WTC11 (cell line): ENCODE results near the gene ELOVL6. TPM values are rescaled to one million over a fixed set of nuclear protein-coding genes. Genes with fewer than 3 reads are reported as not detected.

Source experiments
- ATAC-seq: fragments of 200-7000 bp; cut with Tn5 transposase; 2 replicates; pipeline ENCODE4 v1.10.0; 2021; ENCODE audit warnings: mild to moderate bottlenecking, moderate library complexity
- CTCF ChIA-PET: fragments of 300-600 bp; sonication (Branson Sonifier 250); formaldehyde crosslinking; loops from one replicate; lab custom pipeline; 2021; ENCODE audit warnings: antibody characterized with exemption; lab: Charles Lee
- POLR2A ChIA-PET: fragments of 350-600 bp; sonication (Branson Sonifier 250); formaldehyde crosslinking; loops from one replicate; lab custom pipeline; 2021; ENCODE audit warnings: antibody characterized with exemption; lab: Charles Lee
- DNase-seq: peaks from one replicate; pipeline ENCODE4 v3.0.0; 2021; ENCODE audit warnings: low spot score
- H3K27ac Mint-ChIP-seq: 2 replicates; pipeline ENCODE4 v1.8.0; 2021; ENCODE audit warnings: mixed read lengths
- H3K27me3 Mint-ChIP-seq: 2 replicates; pipeline ENCODE4 v1.8.0; 2021; ENCODE audit warnings: low read depth, mild to moderate bottlenecking, moderate library complexity, mixed read lengths
- H3K36me3 Mint-ChIP-seq: 2 replicates; pipeline ENCODE4 v1.8.0; 2021; ENCODE audit warnings: mixed read lengths
- H3K4me1 Mint-ChIP-seq: 2 replicates; pipeline ENCODE4 v1.8.0; 2022; ENCODE audit warnings: mixed read lengths
- H3K4me3 Mint-ChIP-seq: 2 replicates; pipeline ENCODE4 v1.8.0; 2021; ENCODE audit warnings: mild to moderate bottlenecking, moderate library complexity, mixed read lengths
- H3K9me3 Mint-ChIP-seq: 2 replicates; pipeline ENCODE4 v1.8.0; 2021; ENCODE audit warnings: mixed read lengths
- ATF1 ChIP-seq: sonication (generic); formaldehyde crosslinking; IDR thresholded peaks from 2 replicates; pipeline ENCODE4 v1.8.1; 2023; ENCODE audit warnings: mild to moderate bottlenecking, moderate library complexity, missing genetic modification reagents
- CBFB ChIP-seq: sonication (generic); formaldehyde crosslinking; IDR thresholded peaks from 2 replicates; pipeline ENCODE4 v1.8.1; 2022; ENCODE audit warnings: mild to moderate bottlenecking, low read depth, missing genetic modification reagents
- ELF4 ChIP-seq: sonication (generic); formaldehyde crosslinking; IDR thresholded peaks from 2 replicates; pipeline ENCODE4 v1.8.1; 2022; ENCODE audit warnings: low read depth, mild to moderate bottlenecking, moderate library complexity, missing genetic modification reagents
- FOXK1 ChIP-seq: sonication (generic); formaldehyde crosslinking; IDR thresholded peaks from 2 replicates; pipeline ENCODE4 v1.8.0; 2022; ENCODE audit warnings: mild to moderate bottlenecking, moderate library complexity, missing genetic modification reagents
- FOXP1 ChIP-seq: sonication (generic); formaldehyde crosslinking; IDR thresholded peaks from 2 replicates; pipeline ENCODE4 v1.8.0; 2022; ENCODE audit warnings: missing genetic modification reagents, mild to moderate bottlenecking, moderate library complexity, borderline replicate concordance
- KAT7 ChIP-seq: sonication (generic); formaldehyde crosslinking; IDR thresholded peaks from 2 replicates; pipeline ENCODE4 v1.8.1; 2023; ENCODE audit warnings: missing genetic modification reagents, mild to moderate bottlenecking, borderline replicate concordance
- NFATC4 ChIP-seq: fragments of 250-450 bp; sonication (Bioruptor Pico); IDR thresholded peaks from 2 replicates; pipeline ENCODE4 v1.9.0; 2021; ENCODE audit warnings: mild to moderate bottlenecking
- OVOL2 ChIP-seq: fragments of 250-450 bp; sonication (Bioruptor Pico); IDR thresholded peaks from 2 replicates; pipeline ENCODE4 v1.9.0; 2021; ENCODE audit warnings: mild to moderate bottlenecking, borderline replicate concordance
- SP1 ChIP-seq: sonication (generic); formaldehyde crosslinking; conservative IDR thresholded peaks from 2 replicates; pipeline ENCODE4 v1.8.1; 2022; ENCODE audit warnings: missing genetic modification reagents
- ZBTB21 ChIP-seq: sonication (generic); formaldehyde crosslinking; IDR thresholded peaks from 2 replicates; pipeline ENCODE4 v1.8.1; 2023; ENCODE audit warnings: mild to moderate bottlenecking, missing genetic modification reagents, borderline replicate concordance
- ZNF263 ChIP-seq: sonication (generic); formaldehyde crosslinking; IDR thresholded peaks from 2 replicates; pipeline ENCODE4 v1.8.1; 2022; ENCODE audit warnings: low read depth, mild to moderate bottlenecking, moderate library complexity, missing genetic modification reagents
- ZNF416 ChIP-seq: fragments of 250-450 bp; sonication (Bioruptor Pico); IDR thresholded peaks from 2 replicates; pipeline ENCODE4 v1.9.0; 2021; ENCODE audit warnings: mild to moderate bottlenecking, inconsistent platforms
- total RNA-seq: library from RNA; stranded (reverse); gene quantifications from 3 replicates; pipeline ENCODE4 v1.2.3, GENCODE V29; 2021
- TF ChIP-seq, protein P1 (sequence below): fragments of 250-450 bp; sonication (Bioruptor Pico); IDR thresholded peaks from 2 replicates; pipeline ENCODE4 v2.1.2; 2022; ENCODE audit warnings: mild to moderate bottlenecking, moderate library complexity
- TF ChIP-seq, protein P2 (sequence below): fragments of 200-600 bp; IDR thresholded peaks from 2 replicates; pipeline ENCODE4 v1.8.0; 2022; ENCODE audit warnings: antibody characterized with exemption
- TF ChIP-seq, protein P3 (sequence below): sonication (generic); formaldehyde crosslinking; IDR thresholded peaks from 2 replicates; pipeline ENCODE4 v1.8.1; 2023; ENCODE audit warnings: mild to moderate bottlenecking, missing genetic modification reagents, moderate library complexity
- TF ChIP-seq, protein P4 (sequence below): fragments of 250-450 bp; sonication (Bioruptor Pico); IDR thresholded peaks from 2 replicates; pipeline ENCODE4 v1.9.0; 2021; ENCODE audit warnings: mild to moderate bottlenecking
- TF ChIP-seq, protein P5 (sequence below): sonication (generic); formaldehyde crosslinking; IDR thresholded peaks from 2 replicates; pipeline ENCODE4 v1.8.0; 2022; ENCODE audit warnings: mild to moderate bottlenecking, missing genetic modification reagents
- TF ChIP-seq, protein P6 (sequence below): sonication (generic); formaldehyde crosslinking; IDR thresholded peaks from 2 replicates; pipeline ENCODE4 v1.8.0; 2022; ENCODE audit warnings: missing genetic modification reagents

Gene ELOVL6
- total RNA-seq, 1 experiment from 2014 or later: 87.4 TPM

DNA sequence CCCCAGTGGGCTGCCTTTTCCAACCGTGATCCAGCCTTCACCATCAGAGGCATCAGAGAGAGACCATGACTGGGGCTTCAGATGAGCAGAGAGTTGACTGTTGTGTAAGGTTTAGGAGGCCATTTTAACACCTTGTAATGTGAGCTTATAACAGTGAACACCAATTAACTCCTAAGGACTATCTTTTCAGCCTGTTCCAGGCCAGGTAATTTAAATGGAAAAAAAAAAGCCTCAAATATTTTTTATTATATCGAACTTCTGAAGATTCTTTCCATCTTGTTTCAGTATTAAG lies 13.3 kb upstream of the ELOVL6 start (continued):
- TF ChIP-seq, protein P1, sequence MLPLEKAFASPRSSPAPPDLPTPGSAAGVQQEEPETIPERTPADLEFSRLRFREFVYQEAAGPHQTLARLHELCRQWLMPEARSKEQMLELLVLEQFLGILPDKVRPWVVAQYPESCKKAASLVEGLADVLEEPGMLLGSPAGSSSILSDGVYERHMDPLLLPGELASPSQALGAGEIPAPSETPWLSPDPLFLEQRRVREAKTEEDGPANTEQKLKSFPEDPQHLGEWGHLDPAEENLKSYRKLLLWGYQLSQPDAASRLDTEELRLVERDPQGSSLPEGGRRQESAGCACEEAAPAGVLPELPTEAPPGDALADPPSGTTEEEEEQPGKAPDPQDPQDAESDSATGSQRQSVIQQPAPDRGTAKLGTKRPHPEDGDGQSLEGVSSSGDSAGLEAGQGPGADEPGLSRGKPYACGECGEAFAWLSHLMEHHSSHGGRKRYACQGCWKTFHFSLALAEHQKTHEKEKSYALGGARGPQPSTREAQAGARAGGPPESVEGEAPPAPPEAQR (CRISPR knock-in tag): no peak

DNA sequence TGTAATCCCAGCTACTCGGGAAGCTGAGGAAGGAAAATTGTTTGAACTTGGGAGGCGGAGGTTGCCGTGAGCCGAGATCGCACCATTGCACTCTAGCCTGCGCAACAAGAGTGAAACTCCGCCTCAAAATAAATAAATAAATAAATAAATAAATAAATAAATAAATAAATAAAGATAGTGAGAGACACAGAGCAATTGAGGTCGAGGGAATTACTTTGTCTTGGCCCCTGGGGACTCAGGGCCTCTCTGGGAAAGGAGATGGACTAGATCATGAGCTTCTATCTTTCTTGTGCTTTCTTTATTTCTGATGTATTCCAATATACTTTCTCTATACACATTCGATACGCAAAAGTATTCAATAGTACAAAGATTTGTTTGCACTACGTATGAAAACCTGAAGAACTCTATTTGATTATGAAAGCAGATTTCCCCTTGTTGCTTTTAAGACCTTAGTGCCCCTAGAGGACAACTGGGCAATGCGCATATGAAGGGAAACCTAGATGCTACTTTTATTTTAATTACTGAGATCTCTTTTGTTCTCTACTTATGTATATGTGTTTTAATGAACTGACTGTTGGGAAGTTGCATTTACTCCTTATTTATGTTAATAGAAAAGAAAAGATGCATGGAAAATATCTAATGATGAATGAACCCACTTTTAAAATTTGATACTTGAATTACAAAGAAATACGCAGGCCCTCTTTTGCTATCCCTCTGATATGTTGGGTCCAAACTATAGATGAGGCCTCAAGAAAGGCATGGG lies 12.8 kb upstream of the ELOVL6 start:
- TF ChIP-seq, protein P2, sequence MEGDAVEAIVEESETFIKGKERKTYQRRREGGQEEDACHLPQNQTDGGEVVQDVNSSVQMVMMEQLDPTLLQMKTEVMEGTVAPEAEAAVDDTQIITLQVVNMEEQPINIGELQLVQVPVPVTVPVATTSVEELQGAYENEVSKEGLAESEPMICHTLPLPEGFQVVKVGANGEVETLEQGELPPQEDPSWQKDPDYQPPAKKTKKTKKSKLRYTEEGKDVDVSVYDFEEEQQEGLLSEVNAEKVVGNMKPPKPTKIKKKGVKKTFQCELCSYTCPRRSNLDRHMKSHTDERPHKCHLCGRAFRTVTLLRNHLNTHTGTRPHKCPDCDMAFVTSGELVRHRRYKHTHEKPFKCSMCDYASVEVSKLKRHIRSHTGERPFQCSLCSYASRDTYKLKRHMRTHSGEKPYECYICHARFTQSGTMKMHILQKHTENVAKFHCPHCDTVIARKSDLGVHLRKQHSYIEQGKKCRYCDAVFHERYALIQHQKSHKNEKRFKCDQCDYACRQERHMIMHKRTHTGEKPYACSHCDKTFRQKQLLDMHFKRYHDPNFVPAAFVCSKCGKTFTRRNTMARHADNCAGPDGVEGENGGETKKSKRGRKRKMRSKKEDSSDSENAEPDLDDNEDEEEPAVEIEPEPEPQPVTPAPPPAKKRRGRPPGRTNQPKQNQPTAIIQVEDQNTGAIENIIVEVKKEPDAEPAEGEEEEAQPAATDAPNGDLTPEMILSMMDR: peak; percentile 24; the same call in 1 of the 2 replicates
- TF ChIP-seq, protein P3, sequence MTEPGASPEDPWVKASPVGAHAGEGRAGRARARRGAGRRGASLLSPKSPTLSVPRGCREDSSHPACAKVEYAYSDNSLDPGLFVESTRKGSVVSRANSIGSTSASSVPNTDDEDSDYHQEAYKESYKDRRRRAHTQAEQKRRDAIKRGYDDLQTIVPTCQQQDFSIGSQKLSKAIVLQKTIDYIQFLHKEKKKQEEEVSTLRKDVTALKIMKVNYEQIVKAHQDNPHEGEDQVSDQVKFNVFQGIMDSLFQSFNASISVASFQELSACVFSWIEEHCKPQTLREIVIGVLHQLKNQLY (CRISPR knock-in tag): no peak
- Mint-ChIP-seq H3K27ac (no peak overlapping the region), H3K4me1 (peaks cover 10% of the 10 kb centered on the region), H3K27me3 (no peaks in the 10 kb centered on the region), H3K4me3 (no peak overlapping the region), H3K36me3 (no peaks in the 10 kb centered on the region), H3K9me3 (no peaks in the 10 kb centered on the region)
- ATAC-seq: peak; percentile 56
- DNase-seq: no peak
- CTCF ChIA-PET: interaction anchor here (1.3 kb wide), 1 partner anchor 67 kb away, joined by 3 read pairs; no protein-coding TSS in a partner anchor
- POLR2A ChIA-PET: no interaction called here

DNA sequence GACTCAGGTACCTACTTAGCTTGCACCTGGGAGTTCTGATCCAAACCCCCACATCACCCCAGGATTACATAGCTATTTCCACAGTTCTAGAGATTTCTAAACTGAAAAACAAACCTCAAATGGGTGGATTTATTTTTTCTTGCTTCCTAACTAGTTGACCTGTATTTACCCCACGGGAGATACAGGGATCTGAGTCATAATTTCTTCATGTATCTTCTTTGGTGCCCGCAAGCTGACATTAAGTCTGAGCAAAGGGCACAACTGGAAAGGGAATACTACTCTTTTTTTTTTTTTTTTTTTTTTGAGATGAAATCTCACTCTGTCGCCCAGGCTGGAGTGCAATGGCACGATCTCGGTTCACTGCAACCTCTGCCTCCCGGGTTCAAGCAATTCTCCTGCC lies 10.0 kb upstream of the ELOVL6 start:
- Mint-ChIP-seq H3K4me1 (peaks cover 10% of the 10 kb centered on the region), H3K27me3 (no peaks in the 10 kb centered on the region), H3K4me3 (no peak overlapping the region), H3K27ac (no peak overlapping the region), H3K9me3 (no peaks in the 10 kb centered on the region), H3K36me3 (no peaks in the 10 kb centered on the region)
- ChIA-PET CTCF (no interaction called here), POLR2A (no interaction called here)
- ATAC-seq: no peak
- TF ChIP-seq FOXK1 (CRISPR knock-in tag) (no peak), KAT7 (CRISPR knock-in tag) (no peak), OVOL2 (CRISPR knock-in tag) (no peak), SP1 (CRISPR knock-in tag) (no peak), ZNF263 (no peak), NFATC4 (CRISPR knock-in tag) (no peak), ZNF416 (CRISPR knock-in tag) (no peak), FOXP1 (CRISPR knock-in tag) (no peak), CBFB (CRISPR knock-in tag) (no peak), ZBTB21 (CRISPR knock-in tag) (no peak), ATF1 (CRISPR knock-in tag) (no peak), ELF4 (CRISPR knock-in tag) (no peak)
- TF ChIP-seq, protein P4, sequence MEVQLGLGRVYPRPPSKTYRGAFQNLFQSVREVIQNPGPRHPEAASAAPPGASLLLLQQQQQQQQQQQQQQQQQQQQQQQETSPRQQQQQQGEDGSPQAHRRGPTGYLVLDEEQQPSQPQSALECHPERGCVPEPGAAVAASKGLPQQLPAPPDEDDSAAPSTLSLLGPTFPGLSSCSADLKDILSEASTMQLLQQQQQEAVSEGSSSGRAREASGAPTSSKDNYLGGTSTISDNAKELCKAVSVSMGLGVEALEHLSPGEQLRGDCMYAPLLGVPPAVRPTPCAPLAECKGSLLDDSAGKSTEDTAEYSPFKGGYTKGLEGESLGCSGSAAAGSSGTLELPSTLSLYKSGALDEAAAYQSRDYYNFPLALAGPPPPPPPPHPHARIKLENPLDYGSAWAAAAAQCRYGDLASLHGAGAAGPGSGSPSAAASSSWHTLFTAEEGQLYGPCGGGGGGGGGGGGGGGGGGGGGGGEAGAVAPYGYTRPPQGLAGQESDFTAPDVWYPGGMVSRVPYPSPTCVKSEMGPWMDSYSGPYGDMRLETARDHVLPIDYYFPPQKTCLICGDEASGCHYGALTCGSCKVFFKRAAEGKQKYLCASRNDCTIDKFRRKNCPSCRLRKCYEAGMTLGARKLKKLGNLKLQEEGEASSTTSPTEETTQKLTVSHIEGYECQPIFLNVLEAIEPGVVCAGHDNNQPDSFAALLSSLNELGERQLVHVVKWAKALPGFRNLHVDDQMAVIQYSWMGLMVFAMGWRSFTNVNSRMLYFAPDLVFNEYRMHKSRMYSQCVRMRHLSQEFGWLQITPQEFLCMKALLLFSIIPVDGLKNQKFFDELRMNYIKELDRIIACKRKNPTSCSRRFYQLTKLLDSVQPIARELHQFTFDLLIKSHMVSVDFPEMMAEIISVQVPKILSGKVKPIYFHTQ (CRISPR knock-in tag): no peak
- TF ChIP-seq, protein P5, sequence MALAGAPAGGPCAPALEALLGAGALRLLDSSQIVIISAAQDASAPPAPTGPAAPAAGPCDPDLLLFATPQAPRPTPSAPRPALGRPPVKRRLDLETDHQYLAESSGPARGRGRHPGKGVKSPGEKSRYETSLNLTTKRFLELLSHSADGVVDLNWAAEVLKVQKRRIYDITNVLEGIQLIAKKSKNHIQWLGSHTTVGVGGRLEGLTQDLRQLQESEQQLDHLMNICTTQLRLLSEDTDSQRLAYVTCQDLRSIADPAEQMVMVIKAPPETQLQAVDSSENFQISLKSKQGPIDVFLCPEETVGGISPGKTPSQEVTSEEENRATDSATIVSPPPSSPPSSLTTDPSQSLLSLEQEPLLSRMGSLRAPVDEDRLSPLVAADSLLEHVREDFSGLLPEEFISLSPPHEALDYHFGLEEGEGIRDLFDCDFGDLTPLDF: no peak
- TF ChIP-seq, protein P6, sequence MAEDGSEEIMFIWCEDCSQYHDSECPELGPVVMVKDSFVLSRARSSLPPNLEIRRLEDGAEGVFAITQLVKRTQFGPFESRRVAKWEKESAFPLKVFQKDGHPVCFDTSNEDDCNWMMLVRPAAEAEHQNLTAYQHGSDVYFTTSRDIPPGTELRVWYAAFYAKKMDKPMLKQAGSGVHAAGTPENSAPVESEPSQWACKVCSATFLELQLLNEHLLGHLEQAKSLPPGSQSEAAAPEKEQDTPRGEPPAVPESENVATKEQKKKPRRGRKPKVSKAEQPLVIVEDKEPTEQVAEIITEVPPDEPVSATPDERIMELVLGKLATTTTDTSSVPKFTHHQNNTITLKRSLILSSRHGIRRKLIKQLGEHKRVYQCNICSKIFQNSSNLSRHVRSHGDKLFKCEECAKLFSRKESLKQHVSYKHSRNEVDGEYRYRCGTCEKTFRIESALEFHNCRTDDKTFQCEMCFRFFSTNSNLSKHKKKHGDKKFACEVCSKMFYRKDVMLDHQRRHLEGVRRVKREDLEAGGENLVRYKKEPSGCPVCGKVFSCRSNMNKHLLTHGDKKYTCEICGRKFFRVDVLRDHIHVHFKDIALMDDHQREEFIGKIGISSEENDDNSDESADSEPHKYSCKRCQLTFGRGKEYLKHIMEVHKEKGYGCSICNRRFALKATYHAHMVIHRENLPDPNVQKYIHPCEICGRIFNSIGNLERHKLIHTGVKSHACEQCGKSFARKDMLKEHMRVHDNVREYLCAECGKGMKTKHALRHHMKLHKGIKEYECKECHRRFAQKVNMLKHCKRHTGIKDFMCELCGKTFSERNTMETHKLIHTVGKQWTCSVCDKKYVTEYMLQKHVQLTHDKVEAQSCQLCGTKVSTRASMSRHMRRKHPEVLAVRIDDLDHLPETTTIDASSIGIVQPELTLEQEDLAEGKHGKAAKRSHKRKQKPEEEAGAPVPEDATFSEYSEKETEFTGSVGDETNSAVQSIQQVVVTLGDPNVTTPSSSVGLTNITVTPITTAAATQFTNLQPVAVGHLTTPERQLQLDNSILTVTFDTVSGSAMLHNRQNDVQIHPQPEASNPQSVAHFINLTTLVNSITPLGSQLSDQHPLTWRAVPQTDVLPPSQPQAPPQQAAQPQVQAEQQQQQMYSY (CRISPR knock-in tag): no peak
- DNase-seq: no peak
